BJ (cell line): ENCODE measurements around the gene TEX14. TPM values are rescaled to one million over a fixed set of nuclear protein-coding genes. Genes with fewer than 3 reads are reported as not detected.
"Not testable (repeated sequence)": the region's sequence is repeated elsewhere in the genome, so short reads cannot be mapped to it uniquely, and the experiment has no call there.

ENCODE experiments used
- CTCF ChIA-PET: fragments of 350-600 bp; formaldehyde crosslinking; extraction: SDS; loops from one replicate; lab custom pipeline; 2021; ENCODE audit warnings: antibody characterized with exemption, inconsistent platforms; lab: Yijun Ruan, JAX
- POLR2A ChIA-PET: fragments of 300-600 bp; sonication (Branson Sonifier 250); formaldehyde crosslinking; extraction: SDS; loops from one replicate; lab custom pipeline; 2021; ENCODE audit warnings: antibody characterized with exemption; lab: Charles Lee
- DNase-seq: peaks from one replicate; pipeline ENCODE4 v3.0.0-alpha.2; 2011; ENCODE audit warnings: low read depth
- H3K27me3 ChIP-seq: 2 replicates; pipeline ENCODE4 v1.6.0; 2011; ENCODE audit warnings: low read length; ENCODE audit not compliant: control insufficient read depth, insufficient read depth
- H3K36me3 ChIP-seq: 2 replicates; pipeline ENCODE4 v1.5.1; 2011; ENCODE audit warnings: low read length; ENCODE audit not compliant: control insufficient read depth, insufficient read depth
- H3K4me3 ChIP-seq: 2 replicates; pipeline ENCODE4 v1.5.1; 2011; ENCODE audit warnings: low read depth, mild to moderate bottlenecking, control low read depth, low read length
- polyA plus RNA-seq: library from polyadenylated mRNA; depleted of rRNA; stranded (reverse); fragments of >200 nt; gene quantifications from 2 replicates; pipeline ENCODE4 v1.2.3, GENCODE V29; 2011
- TF ChIP-seq, protein P1 (sequence below): IDR thresholded peaks from 2 replicates; pipeline ENCODE4 v1.5.1; 2011; ENCODE audit warnings: low read depth, mild to moderate bottlenecking, control low read depth, inconsistent platforms, low read length, moderate library complexity; ENCODE audit not compliant: insufficient read depth

Gene TEX14
- polyA plus RNA-seq, 1 experiment, result 0.02 TPM

DNA sequence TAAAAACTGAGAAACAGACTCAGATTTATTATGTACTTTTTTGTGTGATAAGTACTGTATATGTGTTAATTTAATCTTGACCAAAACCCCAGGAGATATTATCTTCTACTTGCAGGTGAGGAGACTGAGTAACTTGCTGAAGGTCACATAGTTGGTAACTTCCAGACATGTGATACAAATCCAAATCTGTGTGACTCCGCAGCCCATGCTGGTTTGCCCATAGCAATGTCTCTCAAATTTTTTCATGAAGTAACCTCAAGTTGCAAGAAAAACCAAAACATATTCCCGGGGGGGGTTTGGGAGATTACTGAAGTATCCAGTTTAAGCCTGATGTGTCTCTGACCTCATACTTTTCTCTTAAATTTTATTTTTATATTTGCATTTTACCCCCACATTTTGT, 3.3 kb downstream of the TEX14 start:
- H3K27me3 ChIP-seq, result no peaks in the 10 kb centered on the region
- ChIA-PET CTCF (interaction anchor here (1.1 kb wide), 1 partner anchor 100 kb away, joined by 3 read pairs; no protein-coding TSS in a partner anchor), POLR2A (no interaction called here)
- no peak overlapping the region for H3K4me3 ChIP-seq
- H3K36me3 ChIP-seq, result no peaks in the 10 kb centered on the region
- TF ChIP-seq, protein P1, sequence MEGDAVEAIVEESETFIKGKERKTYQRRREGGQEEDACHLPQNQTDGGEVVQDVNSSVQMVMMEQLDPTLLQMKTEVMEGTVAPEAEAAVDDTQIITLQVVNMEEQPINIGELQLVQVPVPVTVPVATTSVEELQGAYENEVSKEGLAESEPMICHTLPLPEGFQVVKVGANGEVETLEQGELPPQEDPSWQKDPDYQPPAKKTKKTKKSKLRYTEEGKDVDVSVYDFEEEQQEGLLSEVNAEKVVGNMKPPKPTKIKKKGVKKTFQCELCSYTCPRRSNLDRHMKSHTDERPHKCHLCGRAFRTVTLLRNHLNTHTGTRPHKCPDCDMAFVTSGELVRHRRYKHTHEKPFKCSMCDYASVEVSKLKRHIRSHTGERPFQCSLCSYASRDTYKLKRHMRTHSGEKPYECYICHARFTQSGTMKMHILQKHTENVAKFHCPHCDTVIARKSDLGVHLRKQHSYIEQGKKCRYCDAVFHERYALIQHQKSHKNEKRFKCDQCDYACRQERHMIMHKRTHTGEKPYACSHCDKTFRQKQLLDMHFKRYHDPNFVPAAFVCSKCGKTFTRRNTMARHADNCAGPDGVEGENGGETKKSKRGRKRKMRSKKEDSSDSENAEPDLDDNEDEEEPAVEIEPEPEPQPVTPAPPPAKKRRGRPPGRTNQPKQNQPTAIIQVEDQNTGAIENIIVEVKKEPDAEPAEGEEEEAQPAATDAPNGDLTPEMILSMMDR, result no peak
- no peak for DNase-seq

DNA sequence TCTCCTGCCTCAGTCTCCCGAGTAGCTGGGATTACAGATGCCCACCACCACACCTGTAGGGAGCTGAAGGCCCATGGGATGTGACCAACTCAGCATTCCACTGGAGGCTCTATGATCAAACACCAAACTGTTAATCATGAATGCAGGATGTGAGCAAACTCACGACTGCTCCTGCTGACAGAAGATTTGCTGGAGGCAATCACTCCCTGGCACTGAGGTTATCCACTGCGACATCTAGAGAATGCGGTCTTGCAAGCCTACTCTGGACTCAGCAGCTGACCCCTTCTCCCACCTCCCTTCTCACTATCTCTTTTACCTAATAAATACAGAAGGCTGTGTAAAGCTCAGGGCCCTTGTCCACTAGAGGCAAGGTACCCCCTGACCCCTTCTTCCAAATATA, 4.9 kb downstream of the TEX14 start:
- ChIA-PET CTCF (interaction anchor here (0.5 kb wide), 1 partner anchor 566 kb away, joined by 3 read pairs; no protein-coding TSS in a partner anchor), POLR2A (no interaction called here)
- TF ChIP-seq, protein P1, result no peak

GRCh38 chr17:58684462-58684861, 7.4 kb downstream of the TEX14 start:
- POLR2A ChIA-PET, H3K36me3 ChIP-seq, DNase-seq, H3K27me3 ChIP-seq, H3K4me3 ChIP-seq: not testable (repeated sequence)
- CTCF ChIA-PET, result interaction anchor here (0.6 kb wide), 1 partner anchor 260 kb away, joined by 6 read pairs; no protein-coding TSS in a partner anchor

More for the DNA sequence above, 4.9 kb downstream of the TEX14 start:
- H3K27me3 ChIP-seq, result no peaks in the 10 kb centered on the region
- H3K4me3 ChIP-seq, result no peak overlapping the region
- H3K36me3 ChIP-seq, result no peaks in the 10 kb centered on the region
- no peak for DNase-seq

DNA sequence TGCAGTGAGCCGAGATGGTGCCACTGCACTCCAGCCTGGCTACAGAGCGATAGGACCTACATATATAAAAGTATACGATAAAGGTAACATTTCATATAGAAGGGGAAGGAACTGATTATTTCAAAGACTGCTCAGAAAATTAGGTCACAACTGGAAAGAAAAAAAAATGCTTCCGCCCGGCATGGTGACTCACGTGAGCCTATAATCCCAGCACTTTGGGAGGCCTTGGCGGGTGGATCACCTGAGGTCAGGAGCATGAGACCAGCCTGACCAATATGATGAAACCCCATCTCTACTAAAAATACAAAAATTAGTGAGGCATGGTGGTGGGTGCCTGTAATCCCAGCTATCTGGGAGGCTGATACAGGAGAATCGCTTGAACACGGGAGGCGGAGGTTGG, 7.8 kb downstream of the TEX14 start:
- no peak for DNase-seq
- TF ChIP-seq, protein P1, result no peak
- Histone ChIP-seq H3K4me3 (no peak overlapping the region), H3K27me3 (no peaks in the 10 kb centered on the region), H3K36me3 (no peaks in the 10 kb centered on the region)
- POLR2A ChIA-PET, result no interaction called here
- CTCF ChIA-PET, result no interaction called here

DNA sequence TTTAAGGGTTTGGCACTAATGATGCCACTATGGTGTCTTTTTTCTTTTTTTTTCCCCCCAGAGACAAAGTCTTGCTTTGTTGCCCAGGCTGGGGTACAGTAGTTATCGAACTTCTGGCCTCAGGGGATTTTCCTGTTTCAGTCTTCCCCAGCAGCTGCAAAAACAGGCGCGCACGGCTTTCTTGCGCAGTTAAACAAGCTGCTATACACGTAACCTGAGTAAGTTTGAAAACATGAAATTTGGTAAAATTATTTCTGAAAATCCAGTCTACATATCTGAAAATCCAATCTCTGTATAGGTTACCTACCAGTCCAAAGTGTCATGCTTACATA, 11.8 kb downstream of the TEX14 start:
- Histone ChIP-seq H3K27me3 (no peaks in the 10 kb centered on the region), H3K4me3 (no peak overlapping the region), H3K36me3 (no peaks in the 10 kb centered on the region)
- TF ChIP-seq, protein P1, result no peak
- CTCF ChIA-PET, result no interaction called here
- POLR2A ChIA-PET, result no interaction called here
- no peak for DNase-seq
